A549 (cell line): ENCODE results near the gene ZBTB8B. TPM values are rescaled to one million over a fixed set of nuclear protein-coding genes. Genes with fewer than 3 reads are reported as not detected.
"Not testable (repeated sequence)": the region's sequence is repeated elsewhere in the genome, so short reads cannot be mapped to it uniquely, and the experiment has no call there.

Experiments used
- ATAC-seq, 2 experiments: fragments of 200-7000 bp in 1 of 2; fragments of >200 bp in 1 of 2; cut with Nextera tagmentation in 1 of 2; cut with Tn5 transposase in 1 of 2; 3 replicates each; pipeline versions ENCODE4 v1.8.0 to v1.9.1; 2018 to 2020; ENCODE audit warnings: mild to moderate bottlenecking in 1 of 2, moderate library complexity in 1 of 2
- CTCF ChIA-PET: fragments of 300-600 bp; sonication (Branson Sonifier 250); formaldehyde crosslinking; extraction: SDS; loops from one replicate; lab custom pipeline; 2021; ENCODE audit warnings: antibody characterized with exemption, inconsistent platforms; lab: Yijun Ruan, JAX
- POLR2A ChIA-PET: fragments of 350-600 bp; formaldehyde crosslinking; extraction: SDS; loops from one replicate; lab custom pipeline; 2021; ENCODE audit warnings: antibody characterized with exemption, inconsistent platforms; lab: Yijun Ruan, JAX
- DNase-seq, 2 experiments: peaks; one replicate each; pipeline versions ENCODE4 v3.0.0 to v3.0.0-alpha.2; 2011 to 2016; ENCODE audit warnings: low read depth in 1 of 2, low spot score in 1 of 2
- FAIRE-seq: peaks from 2 replicates; lab custom pipeline; 2011; peaks lifted over from hg19 to GRCh38; lab: Jason Lieb, UNC
- H3K27ac ChIP-seq, 2 experiments: fragments of >200 bp; sonication (Bioruptor Twin); formaldehyde crosslinking; 3 replicates each; pipeline ENCODE4 v1.5.1; 2016 to 2017
- H3K4me1 ChIP-seq: fragments of >200 bp; sonication (Bioruptor Twin); formaldehyde crosslinking; 3 replicates; pipeline ENCODE4 v1.6.1; 2016
- H3K4me2 ChIP-seq: fragments of >200 bp; sonication (Bioruptor Twin); formaldehyde crosslinking; 3 replicates; pipeline ENCODE4 v1.6.1; 2016
- H3K4me3 ChIP-seq: fragments of >200 bp; sonication (Bioruptor Twin); formaldehyde crosslinking; 3 replicates; pipeline ENCODE4 v1.5.1; 2016
- H3K9me3 ChIP-seq: fragments of >200 bp; sonication (Bioruptor Twin); formaldehyde crosslinking; 3 replicates; pipeline ENCODE4 v1.6.1; 2016
- EHMT2 ChIP-seq: fragments of 200-600 bp; sonication (generic); IDR thresholded peaks from 2 replicates; pipeline ENCODE4 v1.6.1; 2016; ENCODE audit warnings: antibody characterized with exemption, low read depth, mild to moderate bottlenecking, moderate library complexity
- EP300 ChIP-seq, 2 experiments: fragments of >200 bp; sonication (Bioruptor Twin); formaldehyde crosslinking; IDR thresholded peaks; 2 replicates in 1 of 2; 3 replicates in 1 of 2; pipeline ENCODE4 v1.6.1; 2016 to 2017
- JUNB ChIP-seq: fragments of >200 bp; sonication (Bioruptor Twin); formaldehyde crosslinking; IDR thresholded peaks from 2 replicates; pipeline ENCODE4 v1.6.1; 2016
- KDM5A ChIP-seq: fragments of 200-600 bp; sonication (generic); IDR thresholded peaks from 2 replicates; pipeline ENCODE4 v1.6.1; 2016; ENCODE audit warnings: antibody characterized with exemption, mild to moderate bottlenecking
- MAFK ChIP-seq: fragments of 450-650 bp; IDR thresholded peaks from 2 replicates; pipeline ENCODE4 v1.6.1; 2014; ENCODE audit not compliant: partially characterized antibody
- RCOR1 ChIP-seq: fragments of 150-350 bp; IDR thresholded peaks from 2 replicates; pipeline ENCODE4 v1.6.1; 2014; ENCODE audit warnings: antibody characterized with exemption, low read length, low read depth
- SREBF2 ChIP-seq: fragments of 450-650 bp; IDR thresholded peaks from 2 replicates; pipeline ENCODE4 v1.6.1; 2014; ENCODE audit warnings: mild to moderate bottlenecking, moderate library complexity
- TFCP2L1 ChIP-seq: fragments of 250-450 bp; sonication (Bioruptor Pico); IDR thresholded peaks from 2 replicates; pipeline ENCODE4 v1.5.0; 2021; ENCODE audit warnings: mild to moderate bottlenecking
- ZFP36 ChIP-seq: fragments of 450-650 bp; IDR thresholded peaks from 2 replicates; pipeline ENCODE4 v1.6.1; 2014; ENCODE audit warnings: borderline replicate concordance; ENCODE audit not compliant: partially characterized antibody
- ZNF302 ChIP-seq: fragments of 250-450 bp; sonication (Bioruptor Pico); IDR thresholded peaks from 2 replicates; pipeline ENCODE4 v1.9.0; 2021; ENCODE audit warnings: inconsistent platforms, mild to moderate bottlenecking, moderate library complexity
- WGBS: methylation state at CpG from one replicate; pipeline ENCODE4 v1.1.6; 2017; ENCODE audit errors: missing lambda C conversion rate; 5-methylcytosine and 5-hydroxymethylcytosine counted together
- polyA plus RNA-seq, 4 experiments: library from polyadenylated mRNA; depleted of rRNA in 3 of 4; stranded (reverse); fragments of >200 nt; fragmentation: RNase III in 1 of 4; extraction: RNeasy Plus Mini Kit Qiagen cat#74134 plus additional on column Dnase treatment in 1 of 4; gene quantifications; 2 replicates in 3 of 4; 3 replicates in 1 of 4; pipeline ENCODE4 v1.2.3, GENCODE V29; 2011 to 2017
- TF ChIP-seq, protein P1 (sequence below): fragments of 200-600 bp; sonication (generic); IDR thresholded peaks from 2 replicates; pipeline ENCODE4 v1.6.1; 2016; ENCODE audit warnings: antibody characterized with exemption, mild to moderate bottlenecking, moderate library complexity
- TF ChIP-seq, protein P2 (sequence below): fragments of >200 bp; sonication (Bioruptor Twin); formaldehyde crosslinking; IDR thresholded peaks from 2 replicates; pipeline ENCODE4 v1.6.1; 2016
- TF ChIP-seq, protein P3 (sequence below): fragments of 150-350 bp; IDR thresholded peaks from 2 replicates; pipeline ENCODE4 v1.6.1; 2014; ENCODE audit warnings: low read depth, mild to moderate bottlenecking, low read length
- TF ChIP-seq, protein P4 (sequence below): fragments of 250-450 bp; sonication (Bioruptor Pico); IDR thresholded peaks from 2 replicates; pipeline ENCODE4 v1.5.0; 2021; ENCODE audit warnings: mild to moderate bottlenecking, moderate library complexity, borderline replicate concordance
- TF ChIP-seq, protein P5 (sequence below): fragments of >200 bp; sonication (Bioruptor Twin); formaldehyde crosslinking; IDR thresholded peaks from 3 replicates; pipeline ENCODE4 v1.6.1; 2016
- TF ChIP-seq, protein P6 (sequence below): fragments of 250-450 bp; sonication (Bioruptor Pico); IDR thresholded peaks from 2 replicates; pipeline ENCODE4 v1.5.0; 2020; ENCODE audit warnings: low read depth, mild to moderate bottlenecking, moderate library complexity

Gene ZBTB8B
- polyA plus RNA-seq, 2 of the 4 experiments (the other 2 are of a cell fraction): 0.01 to 0.03 TPM

DNA sequence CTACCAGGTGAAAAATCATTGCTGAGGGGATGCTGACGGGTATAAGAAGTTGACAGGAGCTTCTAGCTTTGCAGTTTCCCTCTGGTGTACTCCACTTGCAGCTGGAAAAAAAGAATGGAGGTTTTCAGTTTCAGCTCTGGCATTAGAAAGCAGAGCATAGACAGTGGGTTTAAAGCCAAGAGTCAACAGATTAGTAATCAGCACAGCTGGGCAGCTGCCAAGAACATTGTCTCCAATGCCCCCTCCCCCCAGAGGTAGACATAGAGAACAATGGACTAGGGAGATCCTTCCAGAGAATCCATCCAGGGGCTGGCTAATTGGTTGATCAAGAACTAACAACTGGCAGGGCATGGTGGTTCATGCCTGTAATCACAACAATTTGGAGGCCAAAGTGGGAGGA lies 10.1 kb upstream of the ZBTB8B start (continued):
- TF ChIP-seq, protein P1, sequence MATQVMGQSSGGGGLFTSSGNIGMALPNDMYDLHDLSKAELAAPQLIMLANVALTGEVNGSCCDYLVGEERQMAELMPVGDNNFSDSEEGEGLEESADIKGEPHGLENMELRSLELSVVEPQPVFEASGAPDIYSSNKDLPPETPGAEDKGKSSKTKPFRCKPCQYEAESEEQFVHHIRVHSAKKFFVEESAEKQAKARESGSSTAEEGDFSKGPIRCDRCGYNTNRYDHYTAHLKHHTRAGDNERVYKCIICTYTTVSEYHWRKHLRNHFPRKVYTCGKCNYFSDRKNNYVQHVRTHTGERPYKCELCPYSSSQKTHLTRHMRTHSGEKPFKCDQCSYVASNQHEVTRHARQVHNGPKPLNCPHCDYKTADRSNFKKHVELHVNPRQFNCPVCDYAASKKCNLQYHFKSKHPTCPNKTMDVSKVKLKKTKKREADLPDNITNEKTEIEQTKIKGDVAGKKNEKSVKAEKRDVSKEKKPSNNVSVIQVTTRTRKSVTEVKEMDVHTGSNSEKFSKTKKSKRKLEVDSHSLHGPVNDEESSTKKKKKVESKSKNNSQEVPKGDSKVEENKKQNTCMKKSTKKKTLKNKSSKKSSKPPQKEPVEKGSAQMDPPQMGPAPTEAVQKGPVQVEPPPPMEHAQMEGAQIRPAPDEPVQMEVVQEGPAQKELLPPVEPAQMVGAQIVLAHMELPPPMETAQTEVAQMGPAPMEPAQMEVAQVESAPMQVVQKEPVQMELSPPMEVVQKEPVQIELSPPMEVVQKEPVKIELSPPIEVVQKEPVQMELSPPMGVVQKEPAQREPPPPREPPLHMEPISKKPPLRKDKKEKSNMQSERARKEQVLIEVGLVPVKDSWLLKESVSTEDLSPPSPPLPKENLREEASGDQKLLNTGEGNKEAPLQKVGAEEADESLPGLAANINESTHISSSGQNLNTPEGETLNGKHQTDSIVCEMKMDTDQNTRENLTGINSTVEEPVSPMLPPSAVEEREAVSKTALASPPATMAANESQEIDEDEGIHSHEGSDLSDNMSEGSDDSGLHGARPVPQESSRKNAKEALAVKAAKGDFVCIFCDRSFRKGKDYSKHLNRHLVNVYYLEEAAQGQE: no peak
- TF ChIP-seq, protein P2, sequence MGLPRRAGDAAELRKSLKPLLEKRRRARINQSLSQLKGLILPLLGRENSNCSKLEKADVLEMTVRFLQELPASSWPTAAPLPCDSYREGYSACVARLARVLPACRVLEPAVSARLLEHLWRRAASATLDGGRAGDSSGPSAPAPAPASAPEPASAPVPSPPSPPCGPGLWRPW: no peak

DNA sequence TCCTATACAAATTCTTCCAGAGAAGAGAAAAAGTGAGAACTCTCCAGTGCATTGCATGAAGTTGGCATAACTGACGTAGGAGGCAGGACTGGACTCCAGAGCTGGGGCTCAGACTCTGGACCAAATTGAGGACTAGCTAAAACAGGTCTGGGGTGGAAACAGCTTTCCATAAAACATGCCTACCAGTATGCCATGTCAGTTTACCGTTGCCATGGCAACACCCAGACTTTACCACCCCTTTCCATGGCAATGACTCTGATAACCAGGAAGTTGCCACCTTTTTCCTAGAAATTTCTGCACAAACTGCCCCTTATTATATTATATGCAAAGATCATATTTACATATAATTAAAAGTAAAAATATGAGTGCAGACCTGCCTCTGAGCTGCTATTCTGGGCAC lies 8.9 kb upstream of the ZBTB8B start:
- WGBS: 52% methylated on average over 2 of the region's 2 CpGs
- TF ChIP-seq, protein P3, sequence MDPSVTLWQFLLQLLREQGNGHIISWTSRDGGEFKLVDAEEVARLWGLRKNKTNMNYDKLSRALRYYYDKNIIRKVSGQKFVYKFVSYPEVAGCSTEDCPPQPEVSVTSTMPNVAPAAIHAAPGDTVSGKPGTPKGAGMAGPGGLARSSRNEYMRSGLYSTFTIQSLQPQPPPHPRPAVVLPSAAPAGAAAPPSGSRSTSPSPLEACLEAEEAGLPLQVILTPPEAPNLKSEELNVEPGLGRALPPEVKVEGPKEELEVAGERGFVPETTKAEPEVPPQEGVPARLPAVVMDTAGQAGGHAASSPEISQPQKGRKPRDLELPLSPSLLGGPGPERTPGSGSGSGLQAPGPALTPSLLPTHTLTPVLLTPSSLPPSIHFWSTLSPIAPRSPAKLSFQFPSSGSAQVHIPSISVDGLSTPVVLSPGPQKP: no peak
- TF ChIP-seq ZFP36 (no peak), RCOR1 (no peak), EHMT2 (no peak), JUNB (no peak), MAFK (no peak), ZNF302 (CRISPR knock-in tag) (no peak), TFCP2L1 (no peak), EP300 (IDR thresholded peaks at IDR 0.05) (no peak), SREBF2 (no peak), KDM5A (no peak)
- TF ChIP-seq, protein P4, sequence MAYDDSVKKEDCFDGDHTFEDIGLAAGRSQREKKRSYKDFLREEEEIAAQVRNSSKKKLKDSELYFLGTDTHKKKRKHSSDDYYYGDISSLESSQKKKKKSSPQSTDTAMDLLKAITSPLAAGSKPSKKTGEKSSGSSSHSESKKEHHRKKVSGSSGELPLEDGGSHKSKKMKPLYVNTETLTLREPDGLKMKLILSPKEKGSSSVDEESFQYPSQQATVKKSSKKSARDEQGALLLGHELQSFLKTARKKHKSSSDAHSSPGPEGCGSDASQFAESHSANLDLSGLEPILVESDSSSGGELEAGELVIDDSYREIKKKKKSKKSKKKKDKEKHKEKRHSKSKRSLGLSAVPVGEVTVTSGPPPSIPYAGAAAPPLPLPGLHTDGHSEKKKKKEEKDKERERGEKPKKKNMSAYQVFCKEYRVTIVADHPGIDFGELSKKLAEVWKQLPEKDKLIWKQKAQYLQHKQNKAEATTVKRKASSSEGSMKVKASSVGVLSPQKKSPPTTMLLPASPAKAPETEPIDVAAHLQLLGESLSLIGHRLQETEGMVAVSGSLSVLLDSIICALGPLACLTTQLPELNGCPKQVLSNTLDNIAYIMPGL (CRISPR knock-in tag): no peak
- TF ChIP-seq, protein P5, sequence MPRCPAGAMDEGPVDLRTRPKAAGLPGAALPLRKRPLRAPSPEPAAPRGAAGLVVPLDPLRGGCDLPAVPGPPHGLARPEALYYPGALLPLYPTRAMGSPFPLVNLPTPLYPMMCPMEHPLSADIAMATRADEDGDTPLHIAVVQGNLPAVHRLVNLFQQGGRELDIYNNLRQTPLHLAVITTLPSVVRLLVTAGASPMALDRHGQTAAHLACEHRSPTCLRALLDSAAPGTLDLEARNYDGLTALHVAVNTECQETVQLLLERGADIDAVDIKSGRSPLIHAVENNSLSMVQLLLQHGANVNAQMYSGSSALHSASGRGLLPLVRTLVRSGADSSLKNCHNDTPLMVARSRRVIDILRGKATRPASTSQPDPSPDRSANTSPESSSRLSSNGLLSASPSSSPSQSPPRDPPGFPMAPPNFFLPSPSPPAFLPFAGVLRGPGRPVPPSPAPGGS: no peak
- TF ChIP-seq, protein P6, sequence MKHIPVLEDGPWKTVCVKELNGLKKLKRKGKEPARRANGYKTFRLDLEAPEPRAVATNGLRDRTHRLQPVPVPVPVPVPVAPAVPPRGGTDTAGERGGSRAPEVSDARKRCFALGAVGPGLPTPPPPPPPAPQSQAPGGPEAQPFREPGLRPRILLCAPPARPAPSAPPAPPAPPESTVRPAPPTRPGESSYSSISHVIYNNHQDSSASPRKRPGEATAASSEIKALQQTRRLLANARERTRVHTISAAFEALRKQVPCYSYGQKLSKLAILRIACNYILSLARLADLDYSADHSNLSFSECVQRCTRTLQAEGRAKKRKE (CRISPR knock-in tag): no peak
- ChIA-PET CTCF (no interaction called here), POLR2A (no interaction called here)
- Histone ChIP-seq H3K27ac (no peak overlapping the region), H3K9me3 (no peaks in the 10 kb centered on the region), H3K4me3 (no peak overlapping the region), H3K4me2 (no peak overlapping the region), H3K4me1 (no peaks in the 10 kb centered on the region)
- DNase-seq: no peak
- FAIRE-seq: no peak
- no peak for ATAC-seq

DNA sequence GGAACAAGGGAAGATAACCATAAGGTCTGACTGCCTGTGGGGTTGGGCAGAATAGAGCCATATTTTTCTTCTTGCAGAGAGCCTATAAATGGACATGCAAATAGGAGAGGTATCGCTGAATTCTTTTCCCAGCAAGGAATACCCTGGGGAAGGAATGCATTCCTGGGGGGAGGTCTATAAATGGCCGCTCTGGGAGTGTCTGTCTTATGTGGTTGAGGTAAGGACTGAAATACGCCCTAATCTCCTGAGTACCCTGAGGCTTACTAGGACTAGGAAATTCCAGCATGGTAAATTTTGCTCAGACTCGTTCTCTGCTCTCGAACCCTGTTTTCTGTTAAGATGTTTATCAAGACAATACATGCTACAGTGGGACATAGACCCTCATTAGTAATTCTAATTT lies 6.1 kb upstream of the ZBTB8B start:
- DNase-seq, POLR2A ChIA-PET, H3K4me3 ChIP-seq, H3K4me2 ChIP-seq, H3K27ac ChIP-seq, ATAC-seq, H3K4me1 ChIP-seq, FAIRE-seq, H3K9me3 ChIP-seq: not testable (repeated sequence)
- 50% methylated on average over 5 of the region's 5 CpGs for WGBS
- CTCF ChIA-PET: interaction anchor here (1.2 to 3.0 kb wide), 2 partner anchors 10 to 11 kb away, joined by 5 to 13 read pairs; no protein-coding TSS in a partner anchor

DNA sequence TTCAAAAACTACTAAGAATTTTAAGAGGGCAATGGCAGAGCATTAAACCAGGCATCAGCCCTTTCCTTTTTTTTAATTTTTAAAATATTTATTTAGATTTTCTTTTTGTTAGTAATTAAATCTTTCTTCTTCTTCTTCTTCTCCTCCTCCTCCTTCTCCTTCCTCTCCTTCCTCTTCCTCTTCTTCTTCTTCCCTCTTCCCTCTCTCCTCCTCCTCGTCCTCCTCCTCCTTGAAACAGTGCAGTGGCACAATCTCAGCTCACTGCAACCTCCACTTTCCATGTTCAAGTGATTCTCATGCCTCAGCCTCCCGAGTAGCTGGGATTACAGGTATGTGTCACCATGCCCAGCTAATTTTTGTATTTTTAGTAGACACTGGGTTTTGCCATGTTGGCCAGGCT lies 1.9 kb upstream of the ZBTB8B start:
- DNase-seq, H3K27ac ChIP-seq, H3K4me1 ChIP-seq, FAIRE-seq, H3K4me3 ChIP-seq, H3K4me2 ChIP-seq, ATAC-seq, POLR2A ChIA-PET, H3K9me3 ChIP-seq: not testable (repeated sequence)
- WGBS: 46% methylated on average over 2 of the region's 2 CpGs
- CTCF ChIA-PET: interaction anchor here (0.6 to 2.6 kb wide), 6 partner anchors 8 to 269 kb away, joined by 3 to 9 read pairs (median 3); no protein-coding TSS in a partner anchor
